ENCODE results near the gene ZNF784. TPM values are rescaled to one million over a fixed set of nuclear protein-coding genes. Genes with fewer than 3 reads are reported as not detected.

Gene ZNF784
- total and polyA plus RNA-seq, 2 donors, result 2.7 to 5.4 TPM

DNA sequence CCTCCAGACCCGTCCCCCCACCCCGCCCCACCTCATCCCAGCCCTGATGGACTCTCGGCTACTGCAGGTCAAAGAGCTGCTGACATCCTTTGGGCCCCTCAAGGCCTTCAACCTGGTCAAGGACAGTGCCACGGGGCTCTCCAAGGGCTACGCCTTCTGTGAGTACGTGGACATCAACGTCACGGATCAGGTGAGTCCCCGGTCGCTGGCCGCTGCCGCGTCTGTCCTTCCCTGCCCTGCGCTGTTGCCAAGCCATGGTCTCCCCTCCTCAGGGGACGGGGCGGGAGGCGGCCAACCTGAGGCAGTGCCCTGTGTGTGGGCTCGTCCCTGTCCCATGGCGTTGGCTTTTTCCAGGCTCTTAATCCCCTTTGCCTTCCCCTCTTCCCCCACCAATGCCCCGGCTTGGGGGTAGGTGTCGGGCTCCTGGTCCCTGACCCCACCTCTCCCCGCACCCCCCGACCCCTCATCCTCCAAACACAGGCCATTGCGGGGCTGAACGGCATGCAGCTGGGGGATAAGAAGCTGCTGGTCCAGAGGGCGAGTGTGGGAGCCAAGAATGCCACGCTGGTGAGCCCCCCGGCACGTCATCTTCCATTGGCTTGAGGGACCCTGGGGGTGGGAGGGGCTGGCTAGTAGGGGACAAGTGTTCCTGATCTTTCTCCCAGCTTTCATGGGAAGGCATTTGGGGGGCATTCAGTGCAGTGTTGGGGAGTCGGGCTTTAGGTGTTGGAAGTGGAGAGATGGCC lies 44.4 kb upstream of the ZNF784 start:
- 94% methylated on average over 30 of the region's 30 CpGs for WGBS
- H3K4me3 ChIP-seq (ENCODE audit: low read length in 2 of 2), result no peak overlapping the region
- DNase-seq (ENCODE audit: low read depth in 6 of 9, low spot score in 9 of 9), result no peak
- no peaks in the 10 kb centered on the region for H3K9me3 ChIP-seq (ENCODE audit: control insufficient read depth in 2 of 2, insufficient read depth in 1 of 2, low read length in 1 of 2)
- peaks cover 73 to 80% of the 10 kb centered on the region in 2 donors for H3K36me3 ChIP-seq (ENCODE audit: control insufficient read depth in 2 of 2, insufficient read depth in 2 of 2, low read length in 1 of 2)
- H3K27me3 ChIP-seq (ENCODE audit: control insufficient read depth in 2 of 2, insufficient read depth in 1 of 2, low read length in 1 of 2), result no peaks in the 10 kb centered on the region
- no peak overlapping the region for H3K27ac ChIP-seq (ENCODE audit: low read depth in 1 of 2, low read length in 1 of 2)
- H3K4me1 ChIP-seq (ENCODE audit: control insufficient read depth in 2 of 2, insufficient read depth in 2 of 2, low read length in 2 of 2), result no peaks in the 10 kb centered on the region

DNA sequence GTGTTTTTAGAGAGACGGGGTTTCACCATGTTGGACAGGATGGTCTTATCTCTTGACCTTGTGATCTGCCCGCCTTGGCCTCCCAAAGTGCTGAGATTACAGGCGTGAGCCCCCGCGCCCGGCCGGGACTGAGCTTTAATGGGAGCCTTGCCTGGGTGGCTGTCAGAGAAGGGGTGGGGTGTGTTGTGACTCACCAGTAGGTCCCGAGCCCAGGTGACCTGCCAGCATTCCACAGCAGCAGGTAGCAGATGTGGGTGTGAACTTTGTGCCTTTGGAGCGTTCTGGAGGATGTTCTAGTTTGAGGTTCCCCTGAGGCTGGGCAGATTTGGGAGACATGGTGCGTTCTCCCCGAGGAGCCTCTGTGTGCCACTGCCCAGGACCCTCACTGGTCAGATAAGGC lies 43.6 kb upstream of the ZNF784 start:
- H3K9me3 ChIP-seq (ENCODE audit: control insufficient read depth in 2 of 2, insufficient read depth in 1 of 2, low read length in 1 of 2), result no peaks in the 10 kb centered on the region
- H3K4me3 ChIP-seq (ENCODE audit: low read length in 2 of 2), result no peak overlapping the region
- WGBS, result 97% methylated on average over 11 of the region's 11 CpGs
- DNase-seq (ENCODE audit: low read depth in 6 of 9, low spot score in 9 of 9), result no peak
- H3K27ac ChIP-seq (ENCODE audit: low read depth in 1 of 2, low read length in 1 of 2), result no peak overlapping the region
- H3K36me3 ChIP-seq (ENCODE audit: control insufficient read depth in 2 of 2, insufficient read depth in 2 of 2, low read length in 1 of 2), result peaks cover 78 to 84% of the 10 kb centered on the region in 2 donors
- H3K27me3 ChIP-seq (ENCODE audit: control insufficient read depth in 2 of 2, insufficient read depth in 1 of 2, low read length in 1 of 2), result no peaks in the 10 kb centered on the region
- H3K4me1 ChIP-seq (ENCODE audit: control insufficient read depth in 2 of 2, insufficient read depth in 2 of 2, low read length in 2 of 2), result no peaks in the 10 kb centered on the region

DNA sequence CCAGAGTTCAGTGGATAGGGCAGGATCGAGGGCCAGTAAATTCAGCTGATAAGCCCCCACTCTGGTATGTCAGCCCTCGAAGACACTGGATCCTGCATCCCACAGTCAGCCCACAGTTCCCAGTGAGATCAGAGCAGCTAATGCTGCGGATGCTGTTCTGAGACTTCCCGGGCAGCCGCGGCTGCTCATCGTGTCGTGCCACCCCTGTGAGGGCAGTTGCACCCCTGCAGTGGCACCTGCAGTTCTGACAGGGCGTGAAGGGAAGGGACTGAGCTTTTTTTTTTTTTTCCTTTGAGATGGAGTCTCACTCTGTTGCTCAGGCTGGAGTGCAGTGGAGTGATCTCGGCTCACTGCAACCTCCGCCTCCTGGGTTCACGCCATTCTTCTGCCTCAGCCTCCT lies 43.1 kb upstream of the ZNF784 start:
- H3K9me3 ChIP-seq (ENCODE audit: control insufficient read depth in 2 of 2, insufficient read depth in 1 of 2, low read length in 1 of 2), result no peaks in the 10 kb centered on the region
- 98% methylated on average over 12 of the region's 12 CpGs for WGBS

DNA sequence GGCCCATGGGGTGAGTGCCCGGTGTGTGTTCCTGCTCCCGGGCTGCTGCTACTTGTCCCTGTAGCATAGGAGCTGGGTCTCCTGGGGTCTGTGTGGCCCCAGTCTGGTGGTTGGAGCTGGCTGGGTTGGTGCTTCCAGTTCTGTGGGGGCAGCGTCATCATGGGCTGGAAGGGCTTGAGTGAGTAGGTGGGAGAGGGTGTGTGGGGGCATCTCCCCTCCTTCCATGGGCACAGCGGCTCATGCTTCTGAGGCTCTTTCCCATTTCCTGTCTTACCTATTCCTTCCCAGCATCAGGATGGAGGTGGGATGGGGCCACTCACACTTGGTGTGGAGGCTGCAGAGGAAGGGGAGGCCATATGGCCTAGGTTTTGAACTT lies 42.6 kb upstream of the ZNF784 start:
- no peak overlapping the region for H3K27ac ChIP-seq (ENCODE audit: low read depth in 1 of 2, low read length in 1 of 2)

More for the DNA sequence above, 43.1 kb upstream of the ZNF784 start:
- Histone ChIP-seq H3K27me3 (ENCODE audit: control insufficient read depth in 2 of 2, insufficient read depth in 1 of 2, low read length in 1 of 2) (no peaks in the 10 kb centered on the region), H3K4me1 (ENCODE audit: control insufficient read depth in 2 of 2, insufficient read depth in 2 of 2, low read length in 2 of 2) (no peaks in the 10 kb centered on the region), H3K4me3 (ENCODE audit: low read length in 2 of 2) (no peak overlapping the region), H3K36me3 (ENCODE audit: control insufficient read depth in 2 of 2, insufficient read depth in 2 of 2, low read length in 1 of 2) (peaks cover 82 to 89% of the 10 kb centered on the region in 2 donors), H3K27ac (ENCODE audit: low read depth in 1 of 2, low read length in 1 of 2) (no peak overlapping the region)
- DNase-seq (ENCODE audit: low read depth in 6 of 9, low spot score in 9 of 9), result no peak

DNA sequence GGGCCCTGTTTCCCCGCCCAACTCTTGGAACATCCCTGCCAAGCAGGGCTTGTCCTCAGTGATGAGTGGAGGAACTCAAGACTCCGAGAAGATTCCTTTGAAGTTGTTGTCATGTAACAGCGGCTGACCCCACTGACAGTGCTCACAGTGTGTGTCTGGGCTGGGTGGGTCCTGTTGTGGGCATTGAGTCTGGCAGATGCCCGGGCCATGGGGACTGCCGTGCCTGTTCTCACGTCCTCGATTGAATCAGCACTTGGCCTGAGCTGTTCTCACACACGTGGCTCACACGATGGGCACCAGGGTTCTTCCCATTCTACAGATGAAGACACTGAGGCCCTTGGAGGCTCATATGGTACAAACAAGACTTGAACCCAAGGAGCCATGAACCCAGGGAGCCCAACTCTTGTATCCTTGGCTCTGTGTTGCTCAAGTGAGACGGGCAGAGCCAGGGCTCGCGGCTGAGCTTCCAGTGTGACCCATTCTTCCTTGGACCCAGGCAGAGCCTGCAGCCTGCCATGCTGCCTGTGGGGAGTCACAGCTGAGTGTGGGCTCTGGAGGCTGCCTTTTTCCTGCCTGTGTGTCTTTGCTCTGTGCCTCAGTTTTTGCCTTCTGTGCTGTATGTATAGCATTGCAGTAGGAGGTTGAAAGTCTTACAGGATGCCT lies 42.1 kb upstream of the ZNF784 start:
- no peak overlapping the region for H3K4me3 ChIP-seq (ENCODE audit: low read length in 2 of 2)
- no peaks in the 10 kb centered on the region for H3K9me3 ChIP-seq (ENCODE audit: control insufficient read depth in 2 of 2, insufficient read depth in 1 of 2, low read length in 1 of 2)
- 95% methylated on average over 12 of the region's 12 CpGs for WGBS
- H3K36me3 ChIP-seq (ENCODE audit: control insufficient read depth in 2 of 2, insufficient read depth in 2 of 2, low read length in 1 of 2), result peaks cover 89 to 97% of the 10 kb centered on the region in 2 donors
- no peak overlapping the region for H3K27ac ChIP-seq (ENCODE audit: low read depth in 1 of 2, low read length in 1 of 2)
- no peaks in the 10 kb centered on the region for H3K27me3 ChIP-seq (ENCODE audit: control insufficient read depth in 2 of 2, insufficient read depth in 1 of 2, low read length in 1 of 2)
- no peaks in the 10 kb centered on the region for H3K4me1 ChIP-seq (ENCODE audit: control insufficient read depth in 2 of 2, insufficient read depth in 2 of 2, low read length in 2 of 2)
- no peak for DNase-seq (ENCODE audit: low read depth in 6 of 9, low spot score in 9 of 9)

More for the DNA sequence above, 42.6 kb upstream of the ZNF784 start:
- Histone ChIP-seq H3K4me1 (ENCODE audit: control insufficient read depth in 2 of 2, insufficient read depth in 2 of 2, low read length in 2 of 2) (no peaks in the 10 kb centered on the region), H3K4me3 (ENCODE audit: low read length in 2 of 2) (no peak overlapping the region), H3K36me3 (ENCODE audit: control insufficient read depth in 2 of 2, insufficient read depth in 2 of 2, low read length in 1 of 2) (peaks cover 83 to 94% of the 10 kb centered on the region in 2 donors), H3K27me3 (ENCODE audit: control insufficient read depth in 2 of 2, insufficient read depth in 1 of 2, low read length in 1 of 2) (no peaks in the 10 kb centered on the region), H3K9me3 (ENCODE audit: control insufficient read depth in 2 of 2, insufficient read depth in 1 of 2, low read length in 1 of 2) (no peaks in the 10 kb centered on the region)
- no peak for DNase-seq (ENCODE audit: low read depth in 6 of 9, low spot score in 9 of 9)
- 89% methylated on average over 4 of the region's 4 CpGs for WGBS

DNA sequence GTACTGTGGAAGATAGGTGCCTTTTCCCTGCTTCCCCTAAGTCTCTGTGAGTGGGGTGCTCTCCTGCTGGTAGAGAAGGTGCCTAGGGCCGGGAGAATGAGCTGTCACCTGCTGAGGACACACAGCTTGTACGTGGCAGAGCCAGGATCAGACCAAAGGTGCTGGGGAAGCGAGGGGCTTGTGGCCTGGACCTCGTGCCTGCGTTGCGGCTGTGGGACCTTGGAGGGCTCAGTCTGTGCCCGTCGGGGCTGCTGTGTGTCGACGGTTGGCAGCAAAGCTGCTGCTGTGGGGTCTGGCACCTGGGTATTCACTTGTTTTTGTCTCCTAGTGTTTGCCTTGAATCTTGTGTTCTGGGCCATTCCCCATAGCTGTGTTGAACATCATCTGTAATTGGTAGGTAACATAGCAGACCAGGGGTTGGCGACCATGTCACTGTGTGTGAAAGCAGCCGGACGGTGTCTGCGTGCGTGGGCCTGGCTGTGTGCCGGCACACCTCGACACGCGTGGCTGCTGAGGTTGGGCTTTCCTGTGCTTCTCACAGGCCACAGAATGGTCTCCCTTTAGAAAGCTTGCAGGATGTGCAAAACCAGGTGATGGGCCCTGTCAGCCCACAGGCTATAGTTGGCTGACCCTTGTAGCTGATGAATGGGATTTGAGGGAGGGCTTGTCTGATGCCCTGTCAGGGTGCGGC lies 39.6 kb upstream of the ZNF784 start:
- H3K9me3 ChIP-seq (ENCODE audit: control insufficient read depth in 2 of 2, insufficient read depth in 1 of 2, low read length in 1 of 2), result no peaks in the 10 kb centered on the region
- H3K27me3 ChIP-seq (ENCODE audit: control insufficient read depth in 2 of 2, insufficient read depth in 1 of 2, low read length in 1 of 2), result no peaks in the 10 kb centered on the region
- H3K36me3 ChIP-seq (ENCODE audit: control insufficient read depth in 2 of 2, insufficient read depth in 2 of 2, low read length in 1 of 2), result peaks cover 91 to 97% of the 10 kb centered on the region in 2 donors
- H3K4me3 ChIP-seq (ENCODE audit: low read length in 2 of 2), result no peak overlapping the region
- WGBS, result 96% methylated on average over 20 of the region's 20 CpGs
- DNase-seq (ENCODE audit: low read depth in 6 of 9, low spot score in 9 of 9), result no peak
- H3K4me1 ChIP-seq (ENCODE audit: control insufficient read depth in 2 of 2, insufficient read depth in 2 of 2, low read length in 2 of 2), result no peaks in the 10 kb centered on the region
- no peak overlapping the region for H3K27ac ChIP-seq (ENCODE audit: low read depth in 1 of 2, low read length in 1 of 2)

DNA sequence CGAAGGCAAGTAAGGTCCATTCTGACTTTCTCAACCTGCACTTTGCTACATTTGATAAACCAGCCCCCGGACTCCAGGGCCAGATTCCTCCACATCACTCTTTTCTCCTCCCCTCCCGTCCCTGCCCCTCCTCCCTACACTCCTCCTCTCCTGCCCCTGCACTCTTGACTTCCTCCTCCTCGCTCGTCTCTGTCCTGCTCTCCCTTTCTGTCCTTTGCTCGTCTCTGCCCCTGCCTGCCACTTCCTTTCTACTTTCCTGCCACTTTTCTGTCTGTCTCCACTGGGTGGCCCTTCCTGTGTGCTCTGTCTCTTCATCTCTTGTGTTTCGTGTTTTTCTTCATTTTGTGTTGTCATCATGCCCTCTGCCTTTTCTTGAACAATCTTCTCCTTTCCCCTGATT lies 37.5 kb upstream of the ZNF784 start:
- H3K36me3 ChIP-seq (ENCODE audit: control insufficient read depth in 2 of 2, insufficient read depth in 2 of 2, low read length in 1 of 2), result peaks cover 78 to 83% of the 10 kb centered on the region in 2 donors
- no peak for DNase-seq (ENCODE audit: low read depth in 6 of 9, low spot score in 9 of 9)
- H3K4me3 ChIP-seq (ENCODE audit: low read length in 2 of 2), result no peak overlapping the region
- H3K27me3 ChIP-seq (ENCODE audit: control insufficient read depth in 2 of 2, insufficient read depth in 1 of 2, low read length in 1 of 2), result no peaks in the 10 kb centered on the region
- WGBS, result 90% methylated on average over 7 of the region's 7 CpGs
- no peaks in the 10 kb centered on the region for H3K9me3 ChIP-seq (ENCODE audit: control insufficient read depth in 2 of 2, insufficient read depth in 1 of 2, low read length in 1 of 2)
- peaks cover 4 to 18% of the 10 kb centered on the region in 2 donors for H3K4me1 ChIP-seq (ENCODE audit: control insufficient read depth in 2 of 2, insufficient read depth in 2 of 2, low read length in 2 of 2)
- no peak overlapping the region for H3K27ac ChIP-seq (ENCODE audit: low read depth in 1 of 2, low read length in 1 of 2)

DNA sequence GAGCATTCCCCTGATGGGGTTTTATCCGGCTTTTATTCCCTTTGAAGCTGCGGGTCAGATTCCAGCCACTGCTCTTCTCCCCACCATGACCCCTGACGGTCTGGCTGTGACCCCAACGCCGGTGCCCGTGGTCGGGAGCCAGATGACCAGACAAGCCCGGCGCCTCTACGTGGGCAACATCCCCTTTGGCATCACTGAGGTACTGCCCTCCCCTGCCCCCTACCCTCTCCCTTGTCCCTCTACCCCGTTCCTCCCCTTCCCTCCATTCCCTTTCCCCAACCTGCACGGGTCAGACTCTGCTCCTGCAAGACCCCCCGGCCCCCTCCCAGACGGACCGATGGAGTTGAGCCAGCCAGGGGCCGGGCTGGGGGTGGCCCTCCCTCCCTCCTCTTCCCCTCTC lies 36.6 kb upstream of the ZNF784 start:
- Histone ChIP-seq H3K4me3 (ENCODE audit: low read length in 2 of 2) (no peak overlapping the region), H3K9me3 (ENCODE audit: control insufficient read depth in 2 of 2, insufficient read depth in 1 of 2, low read length in 1 of 2) (no peaks in the 10 kb centered on the region), H3K4me1 (ENCODE audit: control insufficient read depth in 2 of 2, insufficient read depth in 2 of 2, low read length in 2 of 2) (peaks cover 12 to 25% of the 10 kb centered on the region in 2 donors), H3K36me3 (ENCODE audit: control insufficient read depth in 2 of 2, insufficient read depth in 2 of 2, low read length in 1 of 2) (peaks cover 70 to 79% of the 10 kb centered on the region in 2 donors), H3K27me3 (ENCODE audit: control insufficient read depth in 2 of 2, insufficient read depth in 1 of 2, low read length in 1 of 2) (no peaks in the 10 kb centered on the region), H3K27ac (ENCODE audit: low read depth in 1 of 2, low read length in 1 of 2) (no peak overlapping the region)
- 94% methylated on average over 16 of the region's 16 CpGs for WGBS
- DNase-seq (ENCODE audit: low read depth in 6 of 9, low spot score in 9 of 9), result no peak

DNA sequence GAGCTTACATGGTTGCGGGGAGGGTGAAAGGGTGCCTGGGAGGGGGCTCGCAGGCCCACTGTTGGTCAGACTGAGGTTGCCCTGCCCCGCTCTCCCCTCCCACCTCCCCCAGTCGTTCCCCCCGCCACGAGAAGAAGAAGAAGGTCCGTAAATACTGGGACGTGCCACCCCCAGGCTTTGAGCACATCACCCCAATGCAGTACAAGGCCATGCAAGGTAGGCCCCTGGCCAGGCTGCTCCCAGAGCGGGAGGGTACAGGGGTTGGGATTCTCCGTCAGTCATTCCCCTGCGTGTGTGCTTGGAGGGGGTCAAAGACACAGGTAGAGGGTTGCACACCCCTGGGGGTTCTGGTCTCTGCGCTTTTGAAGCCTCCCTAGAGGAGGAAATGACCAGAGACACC lies 36.0 kb upstream of the ZNF784 start:
- peaks cover 65 to 74% of the 10 kb centered on the region in 2 donors for H3K36me3 ChIP-seq (ENCODE audit: control insufficient read depth in 2 of 2, insufficient read depth in 2 of 2, low read length in 1 of 2)
- peaks cover 14 to 27% of the 10 kb centered on the region in 2 donors for H3K4me1 ChIP-seq (ENCODE audit: control insufficient read depth in 2 of 2, insufficient read depth in 2 of 2, low read length in 2 of 2)
- no peaks in the 10 kb centered on the region for H3K27me3 ChIP-seq (ENCODE audit: control insufficient read depth in 2 of 2, insufficient read depth in 1 of 2, low read length in 1 of 2)
- no peak for DNase-seq (ENCODE audit: low read depth in 6 of 9, low spot score in 9 of 9)
- no peak overlapping the region for H3K4me3 ChIP-seq (ENCODE audit: low read length in 2 of 2)
- 96% methylated on average over 12 of the region's 12 CpGs for WGBS
- H3K9me3 ChIP-seq (ENCODE audit: control insufficient read depth in 2 of 2, insufficient read depth in 1 of 2, low read length in 1 of 2), result no peaks in the 10 kb centered on the region
- H3K27ac ChIP-seq (ENCODE audit: low read depth in 1 of 2, low read length in 1 of 2), result no peak overlapping the region

Data from thymus (tissue), 11 donors.